A673 (cell line): ENCODE measurements around the gene FMO5. TPM values are rescaled to one million over a fixed set of nuclear protein-coding genes. Genes with fewer than 3 reads are reported as not detected.

Source experiments
- BruUV-seq: library from RNA; stranded (reverse); fragments of 400-500 nt; replicated peaks from 2 replicates; lab custom pipeline; 2021; lab: Mats Ljungman, UMichigan
- CTCF ChIA-PET: fragments of 300-600 bp; sonication (Branson Sonifier 250); formaldehyde crosslinking; loops from one replicate; lab custom pipeline; 2022; ENCODE audit warnings: antibody characterized with exemption; lab: Charles Lee
- POLR2A ChIA-PET: fragments of 300-600 bp; sonication (Branson Sonifier 250); formaldehyde crosslinking; loops from one replicate; lab custom pipeline; 2022; ENCODE audit warnings: antibody characterized with exemption; ENCODE audit not compliant: low non-redundant PET; lab: Charles Lee
- DNase-seq: peaks from one replicate; pipeline ENCODE4 v3.0.0-alpha.2; 2015; ENCODE audit warnings: low spot score
- H3K27ac ChIP-seq: fragments of 200-600 bp; sonication (generic); 2 replicates; pipeline ENCODE4 v1.5.1; 2016; ENCODE audit warnings: mixed run types, low read depth, mild to moderate bottlenecking, mixed read lengths, antibody characterized with exemption, low read length; ENCODE audit not compliant: poor library complexity, severe bottlenecking
- H3K27me3 ChIP-seq: fragments of 200-600 bp; sonication (generic); replicated peaks from 2 replicates; pipeline ENCODE4 v1.6.1; 2017; ENCODE audit warnings: mixed run types, low read depth, mild to moderate bottlenecking, mixed read lengths, antibody characterized with exemption, low read length; ENCODE audit not compliant: insufficient read depth, poor library complexity
- H3K36me3 ChIP-seq: fragments of 200-600 bp; sonication (generic); 2 replicates; pipeline ENCODE4 v1.6.1; 2016; ENCODE audit warnings: mixed run types, mild to moderate bottlenecking, mixed read lengths, antibody characterized with exemption, low read length; ENCODE audit not compliant: insufficient read depth, poor library complexity, severe bottlenecking
- H3K4me1 ChIP-seq: fragments of 200-600 bp; sonication (generic); 2 replicates; pipeline ENCODE4 v1.6.1; 2017; ENCODE audit warnings: mixed run types, mild to moderate bottlenecking, mixed read lengths, antibody characterized with exemption, low read length; ENCODE audit not compliant: insufficient read depth, poor library complexity, severe bottlenecking
- H3K4me3 ChIP-seq: fragments of 200-600 bp; sonication (generic); 2 replicates; pipeline ENCODE4 v1.5.1; 2016; ENCODE audit warnings: low read depth, mixed run types, mild to moderate bottlenecking, mixed read lengths, low read length; ENCODE audit not compliant: poor library complexity, severe bottlenecking
- H3K9me3 ChIP-seq: fragments of 200-600 bp; sonication (generic); 2 replicates; pipeline ENCODE4 v1.6.1; 2016; ENCODE audit warnings: mixed run types, low read depth, mild to moderate bottlenecking, mixed read lengths, antibody characterized with exemption, low read length; ENCODE audit not compliant: poor library complexity, severe bottlenecking
- CTCF ChIP-seq: fragments of 300-800, 200-600 bp; sonication (generic); conservative IDR thresholded peaks from 2 replicates; pipeline ENCODE4 v1.5.1; 2017; ENCODE audit warnings: low read depth, mild to moderate bottlenecking, antibody characterized with exemption, low read length, moderate library complexity, mixed read lengths
- EZH2 ChIP-seq: fragments of 200-600 bp; sonication (generic); IDR thresholded peaks from 2 replicates; pipeline ENCODE4 v1.6.1; 2017; ENCODE audit warnings: borderline replicate concordance, low read depth, mild to moderate bottlenecking, mixed read lengths, antibody characterized with exemption, low read length; ENCODE audit not compliant: poor library complexity, severe bottlenecking
- intact Hi-C: fragments of 100-400 bp; cut with micrococcal nuclease; formaldehyde crosslinking; loops from one replicate; pipeline ENCODE4 v1.10.0; 2022; ENCODE audit not compliant: unreplicated experiment
- total RNA-seq: library from RNA; stranded (reverse); gene quantifications from 2 replicates; pipeline ENCODE4 v1.2.3, GENCODE V29; 2021

FMO5 gene
- total RNA-seq, 1 experiment from 2014 or later, result 0.24 TPM

- no peaks in the 10 kb centered on the region for H3K9me3 ChIP-seq
- ChIA-PET POLR2A (no interaction called here), CTCF (no interaction called here)
- intact Hi-C loops, result no loop called here
- TF ChIP-seq CTCF (no peak), EZH2 (no peak)
- no peak for DNase-seq
- BruUV-seq, result no TSS peak
- H3K4me1 ChIP-seq, result no peaks in the 10 kb centered on the region
- H3K27me3 ChIP-seq, result no peaks in the 10 kb centered on the region
- H3K4me3 ChIP-seq, result no peak overlapping the region
- H3K36me3 ChIP-seq, result no peaks in the 10 kb centered on the region
- H3K27ac ChIP-seq, result no peak overlapping the region
These were observed 13.6 kb downstream of the FMO5 start for GRCh38 chr1:147211577-147211976.

- TF ChIP-seq CTCF, result no peak
- TF ChIP-seq EZH2, result no peak
- ChIA-PET CTCF (no interaction called here), POLR2A (no interaction called here)
- Histone ChIP-seq H3K27ac (no peak overlapping the region), H3K27me3 (no peaks in the 10 kb centered on the region), H3K4me3 (no peak overlapping the region), H3K4me1 (no peaks in the 10 kb centered on the region), H3K9me3 (no peaks in the 10 kb centered on the region), H3K36me3 (no peaks in the 10 kb centered on the region)
- no peak for DNase-seq
- no TSS peak for BruUV-seq
- intact Hi-C loops, result no loop called here
These were observed 14.2 kb downstream of the FMO5 start for GRCh38 chr1:147210987-147211386.

- H3K27ac ChIP-seq, result no peak overlapping the region
- intact Hi-C loops, result no loop called here
- TF ChIP-seq EZH2 (no peak), CTCF (no peak)
These were observed 15.0 kb downstream of the FMO5 start for GRCh38 chr1:147209825-147210821.

More at GRCh38 chr1:147209825-147210821, 15.0 kb downstream of the FMO5 start:
- no peak for DNase-seq
- Histone ChIP-seq H3K4me1 (no peaks in the 10 kb centered on the region), H3K9me3 (no peaks in the 10 kb centered on the region), H3K4me3 (no peak overlapping the region), H3K36me3 (no peaks in the 10 kb centered on the region), H3K27me3 (no peaks in the 10 kb centered on the region)
- BruUV-seq, result no TSS peak
- CTCF ChIA-PET, result no interaction called here
- POLR2A ChIA-PET, result no interaction called here
